IPS-NIHi7 (cell line): ENCODE measurements around the gene CSPG4.
"Not testable (repeated sequence)": the region's sequence is repeated elsewhere in the genome, so short reads cannot be mapped to it uniquely, and the experiment has no call there.

Experiments
- DNase-seq: peaks from one replicate; pipeline ENCODE4 v3.0.0; 2012; ENCODE audit warnings: mixed read lengths; ENCODE audit errors: extremely low spot score

Gene CSPG4

GRCh38 chr15:75650908-75651809 lies 61.5 kb downstream of the CSPG4 start:
- DNase-seq = no peak

GRCh38 chr15:75649848-75650247 lies 62.8 kb downstream of the CSPG4 start:
- no peak for DNase-seq

- no peak for DNase-seq
Measured at GRCh38 chr15:75649045-75649761, 63.4 kb downstream of the CSPG4 start.

- DNase-seq = peak; percentile 78
Measured at GRCh38 chr15:75648156-75649000, 64.3 kb downstream of the CSPG4 start.

- DNase-seq = peak; percentile 91
Measured at GRCh38 chr15:75647370-75648155, 65.1 kb downstream of the CSPG4 start, which contains the start of gene SNX33. TSS of gene SNX33 (plus strand) at chr15:75647912. CDS start at chr15:75649103, 1,191 bp downstream.

- no peak for DNase-seq
Measured at GRCh38 chr15:75646944-75647364, 65.7 kb downstream of the CSPG4 start.

GRCh38 chr15:75646112-75646943 lies 66.3 kb downstream of the CSPG4 start:
- DNase-seq = no peak

- DNase-seq = no peak
Measured at GRCh38 chr15:75644376-75644775, 68.3 kb downstream of the CSPG4 start.

- DNase-seq = no peak
Measured at GRCh38 chr15:75641603-75642002, 71.0 kb downstream of the CSPG4 start.

GRCh38 chr15:75641179-75641503 lies 71.5 kb downstream of the CSPG4 start:
- no peak for DNase-seq

- DNase-seq = peak; percentile 59
Measured at GRCh38 chr15:75640483-75641178, 72.0 kb downstream of the CSPG4 start.

- peak; percentile 97 for DNase-seq
Measured at GRCh38 chr15:75639709-75640482, 72.8 kb downstream of the CSPG4 start, which contains the start of gene IMP3. TSS of gene IMP3 (minus strand) at chr15:75640224. CDS start at chr15:75640168, 56 bp downstream.

- no peak for DNase-seq
Measured at GRCh38 chr15:75639191-75639708, 73.4 kb downstream of the CSPG4 start.

- DNase-seq = no peak
Measured at GRCh38 chr15:75637245-75638009, 75.2 kb downstream of the CSPG4 start.

GRCh38 chr15:75636026-75636425 lies 76.6 kb downstream of the CSPG4 start:
- DNase-seq = no peak

- not testable (repeated sequence) for DNase-seq
Measured at GRCh38 chr15:75633922-75634321, 78.7 kb downstream of the CSPG4 start.

- no peak for DNase-seq
Measured at GRCh38 chr15:75631935-75632334, 80.7 kb downstream of the CSPG4 start.
